Measurements from ENCODE around the gene IFT80. TPM values are rescaled to one million over a fixed set of nuclear protein-coding genes. Genes with fewer than 3 reads are reported as not detected.

The IFT80 gene
- total and polyA plus RNA-seq, 8 donors = 5.2 to 27.7 (median 10.1) TPM

- Histone ChIP-seq H3K27ac (no peak overlapping the region), H3K4me1 (no peaks in the 10 kb centered on the region), H3K36me3 (no peaks in the 10 kb centered on the region), H3K27me3 (no peaks in the 10 kb centered on the region), H3K9me3 (no peaks in the 10 kb centered on the region), H3K4me3 (no peak overlapping the region)
- FAIRE-seq = no peak
- no peak for DNase-seq
- intact Hi-C loops (cut with DNase I) = no loop called here
- TF ChIP-seq CTCF (IDR thresholded peaks at IDR 0.05) = no peak
- no peak for ATAC-seq
- WGBS, 2 donors = 95 to 100% methylated on average over 3 of the region's 3 CpGs
Measured at GRCh38 chr3:160278210-160278609, 120.8 kb downstream of the IFT80 start.

GRCh38 chr3:160265088-160265487 is 133.9 kb downstream of the IFT80 start:
- 54 to 56% methylated on average over 2 of the region's 2 CpGs for WGBS, 2 donors
- Histone ChIP-seq H3K9me3 (no peaks in the 10 kb centered on the region), H3K27me3 (no peaks in the 10 kb centered on the region), H3K4me3 (no peak overlapping the region), H3K4me1 (peaks cover 0 to 3% (median 0%) of the 10 kb centered on the region in 3 donors), H3K27ac (no peak overlapping the region), H3K36me3 (no peaks in the 10 kb centered on the region)
- FAIRE-seq (no peak), DNase-seq (no peak), ATAC-seq (no peak)
- intact Hi-C loops (cut with DNase I) = no loop called here
- no peak for TF ChIP-seq CTCF (IDR thresholded peaks at IDR 0.05)

- no peak for FAIRE-seq
- Histone ChIP-seq H3K4me3 (no peak overlapping the region), H3K27ac (no peak overlapping the region), H3K27me3 (no peaks in the 10 kb centered on the region), H3K36me3 (no peaks in the 10 kb centered on the region), H3K4me1 (peaks cover 0 to 3% (median 0%) of the 10 kb centered on the region in 3 donors), H3K9me3 (no peaks in the 10 kb centered on the region)
- ATAC-seq = no peak
- DNase-seq = no peak
- WGBS, 2 donors = 72 to 81% methylated on average over 7 of the region's 7 CpGs
- intact Hi-C loops (cut with DNase I) = no loop called here
- TF ChIP-seq CTCF (IDR thresholded peaks at IDR 0.05) = no peak
Measured at GRCh38 chr3:160260587-160261270, 138.3 kb downstream of the IFT80 start.

DNA sequence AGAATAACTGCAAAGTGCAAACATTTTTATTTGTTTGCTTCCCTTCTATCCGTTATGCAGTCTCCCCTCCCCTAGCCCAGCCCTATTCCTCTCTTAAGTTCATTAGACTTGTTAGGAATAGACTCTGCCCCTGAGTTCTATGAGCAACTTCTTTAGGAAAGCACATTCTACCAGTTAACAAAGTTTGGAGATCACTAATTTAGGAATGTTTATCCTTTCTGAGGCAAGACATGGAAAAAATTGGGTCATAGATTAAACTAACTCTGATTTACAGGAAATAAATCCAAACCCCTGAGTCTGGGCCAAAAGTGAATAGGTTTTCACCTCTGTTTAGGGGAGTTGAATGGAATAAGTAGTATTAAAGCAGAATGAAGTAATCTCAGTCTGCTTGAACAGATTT is 139.4 kb downstream of the IFT80 start:
- H3K36me3 ChIP-seq = no peaks in the 10 kb centered on the region
- ATAC-seq (no peak), DNase-seq (no peak), FAIRE-seq (no peak)
- intact Hi-C loops (cut with DNase I) = no loop called here
- H3K27ac ChIP-seq = no peak overlapping the region
- no peak for TF ChIP-seq CTCF (IDR thresholded peaks at IDR 0.05)
- H3K4me3 ChIP-seq = no peak overlapping the region
- H3K9me3 ChIP-seq = no peaks in the 10 kb centered on the region
- no peaks in the 10 kb centered on the region for H3K4me1 ChIP-seq
- H3K27me3 ChIP-seq = no peaks in the 10 kb centered on the region
- 89 to 95% methylated on average over 1 of the region's 1 CpG for WGBS, 2 donors

- Histone ChIP-seq H3K4me1 (no peaks in the 10 kb centered on the region), H3K4me3 (no peak overlapping the region), H3K36me3 (no peaks in the 10 kb centered on the region), H3K9me3 (no peaks in the 10 kb centered on the region), H3K27ac (no peak overlapping the region), H3K27me3 (no peaks in the 10 kb centered on the region)
- DNase-seq = no peak
- TF ChIP-seq CTCF (IDR thresholded peaks at IDR 0.05) = no peak
- intact Hi-C loops (cut with DNase I) = no loop called here
- 84 to 88% methylated on average over 2 of the region's 2 CpGs for WGBS, 2 donors
- no peak for FAIRE-seq
- ATAC-seq = no peak
Measured at GRCh38 chr3:160257606-160258005, 141.4 kb downstream of the IFT80 start.

All from pancreas (tissue), 10 donors.